PFSK-1 (cell line): ENCODE data around the gene SLC13A3.

Experiments
- FOXP2 ChIP-seq: optimal IDR thresholded peaks from 2 replicates; pipeline ENCODE3; 2011; ENCODE audit warnings: borderline replicate concordance, control low read depth, inconsistent platforms; ENCODE audit not compliant: insufficient read depth; ENCODE audit errors: extremely low read length, extremely low read depth
- POLR2AphosphoS5 ChIP-seq: IDR thresholded peaks from 2 replicates; pipeline ENCODE4 v1.6.1; 2012; ENCODE audit warnings: low read depth, mild to moderate bottlenecking, control low read depth, low read length, moderate library complexity
- SIN3A ChIP-seq: IDR thresholded peaks from 2 replicates; pipeline ENCODE4 v1.6.1; 2012; ENCODE audit warnings: mild to moderate bottlenecking, low read length, moderate library complexity, borderline replicate concordance; ENCODE audit not compliant: insufficient read depth
- TAF1 ChIP-seq: IDR thresholded peaks from 2 replicates; pipeline ENCODE4 v1.6.1; 2012; ENCODE audit warnings: low read length, control low read depth, borderline replicate concordance; ENCODE audit not compliant: insufficient read depth
- TF ChIP-seq, protein P1 (sequence below), 2 experiments: IDR thresholded peaks; 2 replicates each; pipeline versions ENCODE4 v1.6.1 to v1.8.0; 2011 to 2012; ENCODE audit warnings: low read depth in 2 of 2, low read length in 2 of 2, control low read depth in 1 of 2, inconsistent platforms in 1 of 2, mild to moderate bottlenecking in 1 of 2, moderate library complexity in 1 of 2; ENCODE audit not compliant: insufficient read depth in 1 of 2

The SLC13A3 gene

GRCh38 chr20:46666818-46667515 is 15.7 kb upstream of the SLC13A3 start:
- TF ChIP-seq, protein P1, sequence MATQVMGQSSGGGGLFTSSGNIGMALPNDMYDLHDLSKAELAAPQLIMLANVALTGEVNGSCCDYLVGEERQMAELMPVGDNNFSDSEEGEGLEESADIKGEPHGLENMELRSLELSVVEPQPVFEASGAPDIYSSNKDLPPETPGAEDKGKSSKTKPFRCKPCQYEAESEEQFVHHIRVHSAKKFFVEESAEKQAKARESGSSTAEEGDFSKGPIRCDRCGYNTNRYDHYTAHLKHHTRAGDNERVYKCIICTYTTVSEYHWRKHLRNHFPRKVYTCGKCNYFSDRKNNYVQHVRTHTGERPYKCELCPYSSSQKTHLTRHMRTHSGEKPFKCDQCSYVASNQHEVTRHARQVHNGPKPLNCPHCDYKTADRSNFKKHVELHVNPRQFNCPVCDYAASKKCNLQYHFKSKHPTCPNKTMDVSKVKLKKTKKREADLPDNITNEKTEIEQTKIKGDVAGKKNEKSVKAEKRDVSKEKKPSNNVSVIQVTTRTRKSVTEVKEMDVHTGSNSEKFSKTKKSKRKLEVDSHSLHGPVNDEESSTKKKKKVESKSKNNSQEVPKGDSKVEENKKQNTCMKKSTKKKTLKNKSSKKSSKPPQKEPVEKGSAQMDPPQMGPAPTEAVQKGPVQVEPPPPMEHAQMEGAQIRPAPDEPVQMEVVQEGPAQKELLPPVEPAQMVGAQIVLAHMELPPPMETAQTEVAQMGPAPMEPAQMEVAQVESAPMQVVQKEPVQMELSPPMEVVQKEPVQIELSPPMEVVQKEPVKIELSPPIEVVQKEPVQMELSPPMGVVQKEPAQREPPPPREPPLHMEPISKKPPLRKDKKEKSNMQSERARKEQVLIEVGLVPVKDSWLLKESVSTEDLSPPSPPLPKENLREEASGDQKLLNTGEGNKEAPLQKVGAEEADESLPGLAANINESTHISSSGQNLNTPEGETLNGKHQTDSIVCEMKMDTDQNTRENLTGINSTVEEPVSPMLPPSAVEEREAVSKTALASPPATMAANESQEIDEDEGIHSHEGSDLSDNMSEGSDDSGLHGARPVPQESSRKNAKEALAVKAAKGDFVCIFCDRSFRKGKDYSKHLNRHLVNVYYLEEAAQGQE (IDR thresholded peaks at IDR 0.05; ENCODE audit: insufficient read depth in 1 of 2, low read depth in 2 of 2, low read length in 2 of 2), result no peak
- no peak for TF ChIP-seq POLR2AphosphoS5
- TF ChIP-seq TAF1, result no peak
- no peak for TF ChIP-seq FOXP2
- no peak for TF ChIP-seq SIN3A

GRCh38 chr20:46666306-46666705 is 15.0 kb upstream of the SLC13A3 start:
- TF ChIP-seq POLR2AphosphoS5 (no peak), SIN3A (no peak), TAF1 (no peak), FOXP2 (no peak)
- TF ChIP-seq, protein P1 (IDR thresholded peaks at IDR 0.05; ENCODE audit: insufficient read depth in 1 of 2, low read depth in 2 of 2, low read length in 2 of 2), result no peak

DNA sequence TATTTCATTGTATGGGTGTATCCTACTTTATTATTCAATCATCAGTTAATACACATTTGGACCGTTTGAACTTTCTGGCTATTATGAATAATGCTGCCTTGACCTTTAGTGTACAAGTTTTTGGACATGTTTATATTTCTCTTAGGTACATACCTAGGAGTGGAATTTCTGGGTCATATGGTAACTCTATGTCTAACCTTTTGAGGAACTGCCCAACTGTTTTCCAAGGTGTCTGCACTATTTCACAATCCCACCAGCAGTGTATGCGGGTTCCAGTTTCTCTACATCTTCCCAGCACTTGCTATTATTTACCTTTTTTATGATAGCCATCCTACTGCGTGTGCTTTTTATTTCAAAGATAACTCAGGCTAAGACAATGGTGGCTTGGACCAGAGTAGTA is 14.3 kb upstream of the SLC13A3 start:
- TF ChIP-seq, protein P1 (IDR thresholded peaks at IDR 0.05; ENCODE audit: insufficient read depth in 1 of 2, low read depth in 2 of 2, low read length in 2 of 2), result no peak
- TF ChIP-seq TAF1 (no peak), SIN3A (no peak), FOXP2 (no peak)

DNA sequence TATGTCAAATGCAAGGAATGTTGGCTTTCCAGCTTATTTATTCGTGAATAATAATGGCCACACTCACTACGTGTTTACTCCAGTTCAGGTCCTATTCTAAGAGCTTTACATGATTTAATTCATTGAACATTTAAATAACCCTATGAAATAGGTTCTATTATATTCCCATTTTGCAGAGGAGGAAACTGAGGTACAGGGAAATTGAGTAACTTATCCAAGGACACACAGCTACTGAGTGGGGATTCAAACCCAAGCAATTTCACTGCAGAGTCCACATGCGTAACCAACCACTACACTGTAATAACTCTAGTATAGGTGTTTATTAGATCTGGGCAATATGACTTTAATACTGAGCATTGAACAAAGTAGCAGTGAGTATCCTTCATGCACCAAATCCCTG is 12.3 kb upstream of the SLC13A3 start:
- no peak for TF ChIP-seq SIN3A
- TF ChIP-seq FOXP2, result no peak
- TF ChIP-seq TAF1, result no peak
- no peak for TF ChIP-seq POLR2AphosphoS5
- TF ChIP-seq, protein P1 (IDR thresholded peaks at IDR 0.05; ENCODE audit: insufficient read depth in 1 of 2, low read depth in 2 of 2, low read length in 2 of 2), result no peak

- TF ChIP-seq, protein P1 (IDR thresholded peaks at IDR 0.05; ENCODE audit: insufficient read depth in 1 of 2, low read depth in 2 of 2, low read length in 2 of 2), result no peak
- TF ChIP-seq FOXP2 (no peak), POLR2AphosphoS5 (no peak), TAF1 (no peak), SIN3A (no peak)
Observed at GRCh38 chr20:46661659-46662058, 10.4 kb upstream of the SLC13A3 start.
